ENCODE results near the gene CAMKMT. TPM values are rescaled to one million over a fixed set of nuclear protein-coding genes. Genes with fewer than 3 reads are reported as not detected.

The CAMKMT gene
- total RNA-seq, 1 donor from 2014 or later, result 5.6 TPM

DNA sequence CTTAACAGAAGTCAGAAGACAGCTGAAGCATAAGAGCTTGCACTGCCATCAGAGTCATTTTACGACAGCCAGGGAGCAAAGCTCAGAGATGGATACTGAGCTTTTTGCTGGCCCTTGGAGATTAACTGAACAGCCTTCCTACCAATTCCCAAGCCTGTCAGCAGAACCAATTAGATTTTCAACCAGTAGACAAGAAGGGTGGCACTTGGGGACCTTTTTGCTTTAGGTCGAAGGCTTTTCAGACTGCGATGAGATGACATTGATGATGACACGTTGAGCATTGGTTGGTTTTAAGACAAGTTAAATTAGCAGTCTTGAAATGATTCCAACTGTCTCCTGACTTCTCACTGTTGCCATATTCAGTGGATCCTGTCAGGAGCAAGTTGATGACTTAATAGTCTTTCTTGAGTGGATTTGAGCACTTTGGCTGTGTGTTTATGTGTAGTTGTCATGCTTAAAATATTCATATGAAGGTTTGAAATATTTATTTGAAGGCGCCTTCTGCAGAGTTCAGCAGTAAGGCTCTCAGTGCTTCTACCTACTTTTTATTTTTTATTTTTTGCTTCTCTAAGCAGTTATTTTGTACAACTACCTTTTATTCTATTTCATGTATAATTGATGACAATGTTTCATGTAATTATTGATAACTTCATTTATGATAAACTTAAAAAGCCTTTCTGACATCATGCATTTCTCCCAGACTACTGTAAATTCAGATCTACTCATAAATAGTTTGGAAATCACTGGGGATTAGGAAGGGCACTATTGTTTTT is 256.7 kb downstream of the CAMKMT start:
- intact Hi-C loops (cut with DNase I), result no loop called here
- DNase-seq (ENCODE audit: low spot score), result no peak

DNA sequence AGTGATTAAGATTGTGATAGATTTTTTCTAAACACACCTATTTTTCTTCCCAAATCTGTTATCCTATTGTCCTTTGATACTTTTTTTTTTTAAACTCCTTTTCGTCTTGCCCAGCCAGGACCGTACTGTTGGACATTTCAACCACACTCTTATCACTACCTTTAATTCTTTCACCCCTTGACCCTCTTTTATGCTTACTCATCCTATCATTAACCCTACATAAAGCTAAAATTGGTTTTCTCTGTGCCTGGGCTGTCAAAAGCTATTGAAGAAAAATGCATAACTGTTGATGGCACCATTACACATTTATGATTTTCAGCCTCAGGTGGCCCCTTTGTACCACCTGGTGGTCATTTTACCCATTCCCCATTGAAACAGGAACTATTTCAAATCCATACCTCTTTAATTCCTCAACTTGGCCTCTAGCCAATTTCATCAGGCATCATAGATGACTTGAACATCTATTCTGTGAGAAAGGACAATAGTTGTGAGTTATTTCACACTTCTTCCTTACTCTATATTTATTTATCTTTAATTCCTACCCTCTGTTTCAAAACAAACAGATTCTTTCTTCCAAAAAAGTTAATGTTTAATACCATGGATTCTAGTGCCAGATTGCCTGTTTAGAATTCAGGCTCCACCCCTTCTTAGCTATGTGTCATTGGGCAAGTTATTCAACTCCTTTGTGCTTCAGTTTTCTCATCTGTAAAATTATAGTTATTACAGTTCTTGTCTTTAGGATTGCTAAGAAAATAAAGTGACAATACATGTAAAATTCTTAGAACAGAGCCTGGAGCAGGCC is 258.6 kb downstream of the CAMKMT start:
- intact Hi-C loops (cut with DNase I), result no loop called here
- DNase-seq (ENCODE audit: low spot score), result no peak

DNA sequence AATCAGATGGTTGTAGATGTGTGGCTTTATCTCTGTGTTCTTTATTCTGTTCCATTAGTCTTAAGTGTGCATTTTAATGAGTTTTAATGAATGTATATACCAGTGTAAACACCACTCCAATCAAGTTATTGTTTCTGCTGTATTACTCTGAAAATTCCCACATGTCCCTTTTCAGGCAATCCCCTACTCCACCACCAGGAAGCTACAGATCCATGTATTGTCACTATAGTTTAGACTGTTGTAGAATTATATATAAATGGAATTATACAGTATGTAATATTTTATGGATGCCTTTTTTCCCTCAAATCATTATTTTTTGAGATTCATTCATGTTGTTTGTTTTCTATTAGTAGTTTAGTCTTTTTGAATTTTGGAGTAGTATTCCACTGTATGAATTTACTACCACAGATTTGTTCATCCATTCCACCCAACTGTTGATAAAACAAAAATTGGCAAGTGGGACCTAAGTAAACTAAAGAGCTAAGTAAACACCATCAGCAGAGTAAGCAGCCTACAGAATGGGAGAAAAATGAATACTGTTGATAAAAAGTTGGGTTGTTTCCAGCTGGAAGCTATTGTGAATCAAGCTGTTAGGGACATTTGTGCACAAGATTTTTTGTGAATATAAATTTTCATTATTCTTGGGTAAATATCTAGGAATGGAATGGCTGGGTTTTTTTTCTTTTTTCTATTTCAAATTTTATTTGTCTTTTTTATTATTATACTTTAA is 262.0 kb downstream of the CAMKMT start:
- DNase-seq (ENCODE audit: low spot score), result no peak
- intact Hi-C loops (cut with DNase I), result no loop called here

DNA sequence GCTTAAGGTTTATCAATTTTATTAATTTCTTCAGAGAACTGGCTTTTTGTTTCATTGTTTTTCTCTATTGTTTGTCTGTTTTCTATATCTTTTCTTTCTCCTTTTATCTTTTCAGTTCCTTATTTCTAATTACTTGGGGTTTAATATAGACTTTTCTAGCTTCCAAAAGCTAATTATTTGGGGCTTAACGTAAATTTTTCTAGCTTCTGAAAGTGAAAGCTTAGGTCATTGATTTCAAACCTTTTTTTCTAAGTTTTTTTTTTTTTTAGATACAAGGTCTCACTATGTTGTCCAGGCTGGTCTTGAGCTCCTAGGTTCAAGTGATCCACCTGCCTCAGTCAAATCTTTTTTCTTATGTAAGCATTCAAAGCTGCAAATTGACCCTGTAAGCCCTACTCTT is 266.6 kb downstream of the CAMKMT start:
- intact Hi-C loops (cut with DNase I), result no loop called here
- DNase-seq (ENCODE audit: low spot score), result no peak

GRCh38 chr2:44632931-44633689 is 271.4 kb downstream of the CAMKMT start:
- intact Hi-C loops (cut with DNase I), result no loop called here
- DNase-seq (ENCODE audit: low spot score), result no peak

DNA sequence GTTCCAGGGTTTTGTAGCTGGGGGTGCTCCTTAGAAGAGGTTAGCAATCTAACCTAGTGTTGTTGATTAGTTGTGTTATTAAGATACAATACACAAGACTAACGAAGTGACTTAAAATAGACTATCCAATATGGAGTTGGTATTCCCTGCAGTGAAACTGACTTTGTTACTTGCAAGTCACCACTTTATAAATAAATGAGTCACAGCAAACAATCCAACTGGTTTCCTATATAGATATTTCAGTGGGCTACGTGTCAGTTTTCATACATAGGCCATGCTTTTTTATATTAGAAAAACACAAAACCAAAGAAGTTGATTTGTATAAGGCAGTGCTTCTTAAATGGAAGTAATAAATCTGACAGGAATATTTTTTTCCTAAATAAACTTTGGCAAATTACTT is 274.0 kb downstream of the CAMKMT start:
- intact Hi-C loops (cut with DNase I), result no loop called here
- DNase-seq (ENCODE audit: low spot score), result no peak

DNA sequence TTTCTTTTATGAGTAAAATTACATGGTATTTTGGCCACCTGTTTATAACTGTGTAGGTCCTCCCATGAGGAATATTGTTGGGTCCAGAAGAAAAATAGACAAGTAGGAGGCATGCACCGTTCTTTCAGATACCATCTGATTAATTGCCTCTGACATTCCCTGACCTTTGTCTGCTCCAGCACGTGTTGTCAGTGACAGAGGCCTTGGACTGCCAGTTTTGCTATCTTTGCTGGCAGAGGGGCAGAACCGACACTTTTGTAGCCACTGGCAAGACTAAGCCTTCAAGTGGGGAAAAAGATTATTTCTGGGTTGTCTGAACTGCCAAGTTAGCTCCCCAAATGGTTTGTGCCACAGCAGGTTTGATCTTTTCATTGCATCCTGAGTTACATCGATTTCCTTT is 276.9 kb downstream of the CAMKMT start:
- DNase-seq (ENCODE audit: low spot score), result no peak
- intact Hi-C loops (cut with DNase I), result no loop called here

DNA sequence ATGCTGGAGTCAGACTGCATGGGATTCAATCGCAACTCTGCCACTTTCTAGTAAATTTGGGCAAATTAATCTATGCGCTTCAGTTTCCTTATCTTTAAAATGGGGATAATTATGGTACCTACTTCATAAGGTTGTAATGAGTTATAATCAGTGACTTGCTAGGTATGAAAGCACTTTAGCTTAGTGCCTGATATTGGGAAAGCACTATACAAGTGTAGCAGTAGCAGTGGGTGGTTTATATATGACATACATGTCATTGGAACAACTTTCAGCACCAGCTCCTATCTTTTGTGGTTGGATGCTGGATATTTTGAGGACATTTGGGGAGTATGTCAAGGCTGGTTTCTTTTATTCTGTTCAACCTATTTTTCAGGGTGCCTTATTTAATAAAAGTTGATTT is 277.7 kb downstream of the CAMKMT start:
- intact Hi-C loops (cut with DNase I), result no loop called here

GRCh38 chr2:44642123-44642857 is 280.5 kb downstream of the CAMKMT start:
- DNase-seq (ENCODE audit: low spot score), result no peak
- intact Hi-C loops (cut with DNase I), result no loop called here

More for the DNA sequence above, 277.7 kb downstream of the CAMKMT start:
- no peak for DNase-seq (ENCODE audit: low spot score)

DNA sequence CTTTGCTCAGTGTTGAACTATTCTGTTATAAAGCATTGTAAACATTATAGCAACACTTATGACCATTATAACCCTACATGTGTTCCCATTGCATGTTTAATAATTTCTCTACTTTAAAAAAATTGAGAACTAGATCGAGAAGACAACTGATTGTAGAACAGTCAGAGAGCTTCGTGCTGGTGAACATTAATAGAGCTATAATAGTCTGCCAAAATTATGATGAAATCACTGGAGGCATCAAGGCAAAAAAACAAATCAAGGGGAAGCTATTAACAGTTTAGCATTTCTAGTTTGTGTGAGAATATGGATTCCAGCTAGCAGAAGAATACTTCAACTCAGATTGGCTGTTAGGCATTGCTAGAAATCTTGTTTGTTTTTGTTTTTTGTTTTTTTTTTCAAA is 284.2 kb downstream of the CAMKMT start:
- intact Hi-C loops (cut with DNase I), result no loop called here
- DNase-seq (ENCODE audit: low spot score), result no peak

- DNase-seq (ENCODE audit: low spot score), result no peak
- intact Hi-C loops (cut with DNase I), result no loop called here
Observed at GRCh38 chr2:44649381-44649780, 287.6 kb downstream of the CAMKMT start.

GRCh38 chr2:44650796-44651195 is 289.0 kb downstream of the CAMKMT start:
- intact Hi-C loops (cut with DNase I), result no loop called here
- no peak for DNase-seq (ENCODE audit: low spot score)

GRCh38 chr2:44651974-44652373 is 290.2 kb downstream of the CAMKMT start:
- DNase-seq (ENCODE audit: low spot score), result no peak
- intact Hi-C loops (cut with DNase I), result no loop called here

- intact Hi-C loops (cut with DNase I), result no loop called here
- DNase-seq (ENCODE audit: low spot score), result no peak
Observed at GRCh38 chr2:44652701-44653100, 291.0 kb downstream of the CAMKMT start.

GRCh38 chr2:44655401-44655864 is 293.7 kb downstream of the CAMKMT start:
- intact Hi-C loops (cut with DNase I), result no loop called here

DNA sequence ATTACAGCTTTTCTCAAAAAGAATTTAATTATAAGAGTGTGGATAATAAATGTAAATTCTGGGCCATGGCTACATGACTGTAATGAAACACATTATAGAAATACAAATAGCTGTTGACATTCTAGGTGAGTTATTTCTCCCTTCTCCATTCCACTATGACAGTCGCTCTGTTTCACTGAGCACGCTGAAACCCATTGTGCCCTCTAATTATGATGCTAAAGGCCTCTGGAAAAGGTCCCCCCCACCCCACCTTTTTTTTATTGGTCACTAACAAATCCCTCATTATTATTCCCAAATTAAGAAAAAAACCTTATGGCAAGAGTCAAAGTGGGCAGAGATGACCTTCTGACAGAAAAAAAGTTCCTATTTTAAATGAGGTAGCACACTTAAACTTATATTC is 294.7 kb downstream of the CAMKMT start:
- intact Hi-C loops (cut with DNase I), result no loop called here
- no peak for DNase-seq (ENCODE audit: low spot score)

More at GRCh38 chr2:44655401-44655864, 293.7 kb downstream of the CAMKMT start:
- DNase-seq (ENCODE audit: low spot score), result no peak

DNA sequence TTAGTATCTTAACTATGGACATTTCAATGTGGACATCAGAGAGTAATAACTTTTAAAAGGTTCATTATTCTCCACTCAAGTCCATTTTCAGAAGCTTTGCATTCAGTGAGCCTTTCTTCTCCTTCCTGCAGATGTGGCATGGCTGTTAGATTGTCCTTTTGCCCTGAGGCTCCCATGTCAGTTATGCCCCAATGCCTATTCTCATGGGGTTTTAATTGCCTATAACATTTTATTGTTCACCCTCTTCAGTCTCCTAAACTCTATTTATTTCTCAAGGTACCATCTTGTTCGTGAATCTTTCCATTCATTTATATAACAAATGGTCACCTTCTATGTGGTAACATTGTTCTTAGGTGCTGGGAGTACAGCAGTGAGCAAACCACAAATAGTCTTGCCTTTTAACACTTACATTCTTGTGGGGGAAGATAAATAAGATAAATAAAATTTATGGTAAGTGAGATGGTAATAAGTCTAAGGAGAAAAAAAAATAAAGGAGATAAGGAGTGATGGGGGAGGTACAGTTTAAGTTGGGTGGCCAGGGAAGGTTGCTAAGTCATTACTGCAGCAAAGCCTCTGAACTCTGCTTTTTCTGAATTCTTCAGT is 301.8 kb downstream of the CAMKMT start:
- DNase-seq (ENCODE audit: low spot score), result no peak
- intact Hi-C loops (cut with DNase I), result no loop called here

GRCh38 chr2:44668336-44668735 is 306.6 kb downstream of the CAMKMT start:
- intact Hi-C loops (cut with DNase I), result no loop called here
- no peak for DNase-seq (ENCODE audit: low spot score)

Data from cardiac septum (tissue), 1 donor.